MCF 10A (cell line): ENCODE measurements around the gene ETF1. TPM values are rescaled to one million over a fixed set of nuclear protein-coding genes. Genes with fewer than 3 reads are reported as not detected.
"Not testable (repeated sequence)": the region's sequence is repeated elsewhere in the genome, so short reads cannot be mapped to it uniquely, and the experiment has no call there.

ENCODE experiments used
- BruUV-seq: library from RNA; stranded (reverse); fragments of 400-500 nt; replicated peaks from 2 replicates; lab custom pipeline; 2021; lab: Mats Ljungman, UMichigan
- CTCF ChIA-PET: fragments of 300-600 bp; sonication (Branson Sonifier 250); formaldehyde crosslinking; extraction: SDS; loops from one replicate; lab custom pipeline; 2021; ENCODE audit warnings: antibody characterized with exemption, inconsistent platforms; lab: Yijun Ruan, JAX
- POLR2A ChIA-PET: fragments of 300-600, 350-650 bp; sonication (Branson Sonifier 250); formaldehyde crosslinking; extraction: SDS; loops from one replicate; lab custom pipeline; 2020; ENCODE audit warnings: antibody characterized with exemption, inconsistent platforms; lab: Yijun Ruan, JAX
- DNase-seq: peaks from one replicate; pipeline ENCODE4 v3.0.0-alpha.2; 2018; ENCODE audit not compliant: unreplicated experiment
- H3K27ac Mint-ChIP-seq: one replicate; pipeline ENCODE4 v1.8.0; 2022; ENCODE audit warnings: mild to moderate bottlenecking, low read depth, mixed read lengths; ENCODE audit not compliant: unreplicated experiment
- H3K27me3 Mint-ChIP-seq: one replicate; pipeline ENCODE4 v1.8.0; 2022; ENCODE audit warnings: mixed read lengths; ENCODE audit not compliant: insufficient read depth, unreplicated experiment
- H3K36me3 Mint-ChIP-seq: one replicate; pipeline ENCODE4 v1.8.0; 2022; ENCODE audit warnings: mild to moderate bottlenecking, moderate library complexity, mixed read lengths; ENCODE audit not compliant: insufficient read depth, unreplicated experiment
- H3K4me1 Mint-ChIP-seq: one replicate; pipeline ENCODE4 v1.8.0; 2022; ENCODE audit warnings: mixed read lengths; ENCODE audit not compliant: insufficient read depth, unreplicated experiment
- H3K4me3 Mint-ChIP-seq: one replicate; pipeline ENCODE4 v1.8.0; 2022; ENCODE audit warnings: mild to moderate bottlenecking, moderate library complexity, mixed read lengths; ENCODE audit not compliant: unreplicated experiment
- H3K9me3 Mint-ChIP-seq: one replicate; pipeline ENCODE4 v1.8.0; 2022; ENCODE audit warnings: mixed read lengths; ENCODE audit not compliant: unreplicated experiment
- intact Hi-C: fragments of 100-400 bp; cut with micrococcal nuclease; formaldehyde crosslinking; loops from 2 replicates; pipeline ENCODE4 v1.14.1; 2022
- total RNA-seq: library from RNA; stranded (reverse); gene quantifications from 2 replicates; pipeline ENCODE4 v1.2.3, GENCODE V29; 2022
- TF ChIP-seq, protein P1 (sequence below): fragments of 200-600 bp; IDR thresholded peaks from one replicate; pipeline ENCODE4 v1.8.0; 2022; ENCODE audit warnings: antibody characterized with exemption, mild to moderate bottlenecking; ENCODE audit not compliant: unreplicated experiment

ETF1 gene
- total RNA-seq, 1 experiment from 2014 or later = 349 TPM

DNA sequence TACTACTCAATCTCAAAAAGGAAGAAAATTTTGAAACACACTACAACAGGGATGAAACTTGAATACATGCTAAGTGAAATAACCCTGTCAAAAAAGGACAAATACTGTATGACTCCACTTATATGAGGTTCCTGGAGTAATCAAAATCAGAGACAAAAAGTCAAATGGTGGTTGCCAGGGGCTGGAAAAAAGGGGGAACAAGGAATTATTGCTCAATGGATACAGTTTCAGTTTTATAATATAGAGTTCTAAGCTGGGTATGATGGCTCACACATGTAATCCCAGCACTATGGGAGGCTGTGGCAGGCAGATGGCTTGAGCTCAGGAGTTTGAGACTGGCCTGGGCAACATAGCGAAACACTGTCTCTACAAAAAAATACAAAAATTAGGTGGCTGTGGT is 29.0 kb downstream of the ETF1 start:
- peak overlapping the region; percentile 59 for H3K27ac Mint-ChIP-seq
- CTCF ChIA-PET = interaction anchor here (0.8 to 8.1 kb wide), 3 partner anchors 10 to 50 kb away, joined by 5 to 55 read pairs (median 26); no protein-coding TSS in a partner anchor

DNA sequence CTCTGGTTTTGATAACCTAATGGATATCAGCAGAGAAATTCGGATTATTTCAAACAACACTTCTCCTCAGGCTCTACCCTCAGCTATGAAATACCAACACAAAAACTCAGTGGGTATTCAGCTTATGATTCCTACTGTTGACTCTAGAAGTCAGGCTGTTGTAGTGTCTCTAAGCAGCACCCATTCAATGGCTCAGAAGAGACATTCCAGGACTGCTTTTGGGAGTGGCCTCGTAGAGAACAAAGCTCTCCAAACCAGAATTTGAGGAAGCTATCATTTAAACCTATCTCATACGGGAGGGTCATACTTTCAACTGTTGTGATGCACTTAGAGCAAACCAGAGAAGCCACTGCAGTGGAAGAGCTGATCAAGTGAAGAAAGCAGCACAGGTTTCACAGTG is 34.1 kb downstream of the ETF1 start:
- peak overlapping the region; percentile 80 for H3K27ac Mint-ChIP-seq
- no TSS peak for BruUV-seq

More for the DNA sequence above, 29.0 kb downstream of the ETF1 start:
- peaks cover 13% of the 10 kb centered on the region for H3K4me1 Mint-ChIP-seq
- H3K9me3 Mint-ChIP-seq = no peaks in the 10 kb centered on the region
- no TSS peak for BruUV-seq
- TF ChIP-seq, protein P1, sequence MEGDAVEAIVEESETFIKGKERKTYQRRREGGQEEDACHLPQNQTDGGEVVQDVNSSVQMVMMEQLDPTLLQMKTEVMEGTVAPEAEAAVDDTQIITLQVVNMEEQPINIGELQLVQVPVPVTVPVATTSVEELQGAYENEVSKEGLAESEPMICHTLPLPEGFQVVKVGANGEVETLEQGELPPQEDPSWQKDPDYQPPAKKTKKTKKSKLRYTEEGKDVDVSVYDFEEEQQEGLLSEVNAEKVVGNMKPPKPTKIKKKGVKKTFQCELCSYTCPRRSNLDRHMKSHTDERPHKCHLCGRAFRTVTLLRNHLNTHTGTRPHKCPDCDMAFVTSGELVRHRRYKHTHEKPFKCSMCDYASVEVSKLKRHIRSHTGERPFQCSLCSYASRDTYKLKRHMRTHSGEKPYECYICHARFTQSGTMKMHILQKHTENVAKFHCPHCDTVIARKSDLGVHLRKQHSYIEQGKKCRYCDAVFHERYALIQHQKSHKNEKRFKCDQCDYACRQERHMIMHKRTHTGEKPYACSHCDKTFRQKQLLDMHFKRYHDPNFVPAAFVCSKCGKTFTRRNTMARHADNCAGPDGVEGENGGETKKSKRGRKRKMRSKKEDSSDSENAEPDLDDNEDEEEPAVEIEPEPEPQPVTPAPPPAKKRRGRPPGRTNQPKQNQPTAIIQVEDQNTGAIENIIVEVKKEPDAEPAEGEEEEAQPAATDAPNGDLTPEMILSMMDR = no peak
- no peak overlapping the region for H3K4me3 Mint-ChIP-seq
- DNase-seq = no peak
- H3K27me3 Mint-ChIP-seq = no peaks in the 10 kb centered on the region
- POLR2A ChIA-PET = interaction anchor here (0.6 to 4.7 kb wide), 5 partner anchors 8 to 334 kb away, joined by 3 to 29 read pairs (median 20); partner anchors contain the start of gene ETF1
- intact Hi-C loops = no loop called here
- peaks cover 100% of the 10 kb centered on the region for H3K36me3 Mint-ChIP-seq

DNA sequence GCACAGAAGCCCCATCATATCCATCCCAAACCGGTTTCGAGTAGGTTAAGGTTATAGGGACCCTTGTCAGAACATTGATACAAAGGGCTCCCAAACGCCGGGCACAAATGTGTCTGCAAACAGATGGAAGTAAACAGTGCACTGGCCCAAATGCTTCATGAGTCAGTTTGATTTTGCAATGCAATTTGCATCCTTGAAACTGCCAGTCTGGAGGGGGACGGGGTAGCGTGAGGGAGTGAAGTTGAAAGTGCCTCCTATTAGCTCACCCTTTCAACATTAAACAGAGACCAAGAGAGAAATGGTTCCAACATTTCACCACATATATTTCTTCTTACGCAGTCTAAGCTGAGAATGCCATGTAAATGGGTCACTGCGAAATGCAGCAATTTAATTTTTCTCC is 35.6 kb downstream of the ETF1 start:
- peak overlapping the region; percentile 80 for H3K27ac Mint-ChIP-seq
- peaks cover 73% of the 10 kb centered on the region for H3K36me3 Mint-ChIP-seq
- peaks cover 52% of the 10 kb centered on the region for H3K4me1 Mint-ChIP-seq
- peak; percentile 97 for DNase-seq
- peak overlapping the region; percentile 62 for H3K4me3 Mint-ChIP-seq
- intact Hi-C loops = loop anchor here (10.0 kb wide), 1 partner anchor 153 kb away; the partner anchor contains the start of gene KDM3B
- H3K27me3 Mint-ChIP-seq, H3K9me3 Mint-ChIP-seq: not testable (repeated sequence)
- CTCF ChIA-PET = interaction anchor here (1.4 to 6.5 kb wide), 4 partner anchors 13 to 58 kb away, joined by 5 to 166 read pairs (median 66); partner anchors contain the start of gene ETF1
- POLR2A ChIA-PET = interaction anchor here (0.7 to 16.1 kb wide), 6 partner anchors 9 to 41 kb away, joined by 3 to 626 read pairs (median 18); partner anchors contain the start of genes EGR1 and ETF1
- TSS peak; percentile 35 for BruUV-seq

More for the DNA sequence above, 34.1 kb downstream of the ETF1 start:
- peaks cover 88% of the 10 kb centered on the region for H3K36me3 Mint-ChIP-seq
- no peak for DNase-seq
- H3K27me3 Mint-ChIP-seq = no peaks in the 10 kb centered on the region
- H3K4me3 Mint-ChIP-seq = no peak overlapping the region
- peaks cover 41% of the 10 kb centered on the region for H3K4me1 Mint-ChIP-seq
- H3K9me3 Mint-ChIP-seq = no peaks in the 10 kb centered on the region
- CTCF ChIA-PET = interaction anchor here (1.1 to 2.9 kb wide), 8 partner anchors 18 to 59 kb away, joined by 3 to 18 read pairs (median 10); partner anchors contain the start of genes EGR1 and ETF1
- POLR2A ChIA-PET = interaction anchor here (1.0 to 10.9 kb wide), 6 partner anchors 9 to 330 kb away, joined by 4 to 276 read pairs (median 10); partner anchors contain the start of genes BRD8, EGR1, ETF1 and KIF20A
- intact Hi-C loops = loop anchor here (10.0 kb wide), 1 partner anchor 154 kb away; the partner anchor contains the start of gene KDM3B
- TF ChIP-seq, protein P1 = no peak

DNA sequence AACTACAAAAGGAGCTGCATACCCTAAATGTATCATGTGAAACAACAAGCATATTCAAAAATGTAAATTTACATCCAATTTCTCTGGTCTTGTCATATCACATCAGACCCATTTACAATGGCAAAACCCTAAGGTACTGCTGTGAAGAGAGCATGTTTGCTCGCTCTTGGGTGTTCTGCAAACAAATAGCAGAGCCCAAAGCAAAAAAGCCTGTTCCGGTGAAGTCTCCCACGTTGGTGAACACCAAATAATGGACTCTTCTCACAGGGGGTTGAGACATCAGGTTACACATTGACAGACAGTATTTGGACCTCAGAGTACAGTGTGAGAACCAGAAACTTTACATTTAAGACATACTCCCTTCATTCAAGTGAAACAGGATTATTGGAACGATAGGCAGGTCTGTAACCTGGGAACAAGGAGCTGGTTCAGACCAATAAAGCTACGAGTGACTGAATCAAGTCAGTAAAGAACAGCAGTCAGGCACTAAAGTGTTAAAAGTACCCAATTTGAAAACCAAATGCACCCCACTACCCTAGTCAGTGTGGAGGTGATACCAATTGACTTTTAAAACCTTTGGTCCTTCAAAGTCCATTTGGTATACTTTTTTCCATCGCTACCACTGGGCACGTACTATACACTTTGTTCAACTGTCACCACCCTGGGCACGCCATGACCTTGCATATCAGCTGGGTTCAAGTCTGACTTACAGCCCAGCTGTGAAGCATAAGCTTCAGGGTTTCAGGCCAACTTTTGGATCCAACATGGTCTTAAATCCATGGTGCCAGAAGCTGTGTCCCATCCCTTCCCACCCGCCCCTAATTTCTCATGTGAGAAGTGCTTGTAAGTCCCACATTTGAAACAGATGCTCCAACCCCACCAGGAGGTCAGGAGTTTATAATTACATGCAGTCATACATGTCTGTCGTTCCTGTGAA is 36.4 kb downstream of the ETF1 start:
- H3K4me1 Mint-ChIP-seq = peaks cover 60% of the 10 kb centered on the region
- TF ChIP-seq, protein P1 = no peak
- no peaks in the 10 kb centered on the region for H3K9me3 Mint-ChIP-seq
- no peaks in the 10 kb centered on the region for H3K27me3 Mint-ChIP-seq
- CTCF ChIA-PET = interaction anchor here (0.5 to 6.5 kb wide), 5 partner anchors 8 to 71 kb away, joined by 3 to 166 read pairs (median 5); partner anchors contain the start of gene ETF1
- H3K27ac Mint-ChIP-seq = peak overlapping the region; percentile 80
- POLR2A ChIA-PET = interaction anchor here (0.6 to 16.1 kb wide), 7 partner anchors 9 to 68 kb away, joined by 3 to 626 read pairs (median 23); partner anchors contain the start of genes EGR1, ETF1 and HSPA9
- intact Hi-C loops = loop anchor here (10.0 kb wide), 1 partner anchor 152 kb away; the partner anchor contains the start of gene KDM3B
- BruUV-seq = no TSS peak
- DNase-seq = no peak
- H3K36me3 Mint-ChIP-seq = peaks cover 65% of the 10 kb centered on the region
- no peak overlapping the region for H3K4me3 Mint-ChIP-seq
